Cardiac ventricle fibroblast (primary cell): ENCODE data around the gene NUBP1. TPM values are rescaled to one million over a fixed set of nuclear protein-coding genes. Genes with fewer than 3 reads are reported as not detected.

Source experiments
- total RNA-seq: library from RNA; depleted of rRNA; stranded (reverse); fragments of >200 nt; gene quantifications from 2 replicates; pipeline ENCODE4 v1.2.3, GENCODE V29; 2015

Gene NUBP1
- total RNA-seq = 15.3 and 18.6 TPM in 2 replicates

DNA sequence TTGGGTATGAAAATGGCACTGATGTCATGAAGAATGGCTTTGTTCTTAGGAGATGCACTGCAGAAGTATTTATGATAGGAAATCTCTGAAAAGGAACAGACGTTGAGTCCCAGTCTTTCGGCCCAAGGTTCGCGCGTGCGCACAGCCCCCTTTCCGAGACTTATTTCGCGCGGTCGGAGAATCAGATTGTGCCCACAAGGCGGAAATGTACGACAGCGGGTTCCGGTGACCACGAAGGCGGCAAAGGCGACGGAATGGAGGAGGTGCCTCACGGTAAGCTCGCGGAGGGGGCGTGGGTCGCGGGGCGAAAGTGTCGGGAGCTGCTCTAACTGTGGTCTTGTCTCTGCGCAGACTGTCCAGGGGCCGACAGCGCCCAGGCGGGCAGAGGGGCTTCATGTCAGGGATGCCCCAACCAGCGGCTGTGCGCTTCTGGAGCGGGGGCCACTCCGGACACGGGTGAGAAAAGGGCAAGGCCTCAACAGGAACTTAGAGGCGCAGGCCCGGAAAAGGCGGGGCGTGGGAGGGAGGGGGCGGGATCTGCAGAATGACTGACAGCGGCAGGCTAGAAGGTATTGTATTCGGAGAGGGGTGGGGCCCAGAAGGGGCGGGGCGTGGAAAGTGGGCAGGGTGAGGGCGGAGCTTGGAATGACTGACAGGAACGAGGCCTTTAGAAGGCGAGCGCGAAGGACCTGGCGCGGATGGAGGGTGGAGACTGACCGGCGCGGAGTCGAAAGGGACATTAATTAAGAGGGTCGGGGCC, at the start of gene NUBP1:
Gene NUBP1, plus strand, starts transcription at position 233 of the 760 bp plus-strand sequence. Its CDS starts 22 bp downstream, at position 255.

DNA sequence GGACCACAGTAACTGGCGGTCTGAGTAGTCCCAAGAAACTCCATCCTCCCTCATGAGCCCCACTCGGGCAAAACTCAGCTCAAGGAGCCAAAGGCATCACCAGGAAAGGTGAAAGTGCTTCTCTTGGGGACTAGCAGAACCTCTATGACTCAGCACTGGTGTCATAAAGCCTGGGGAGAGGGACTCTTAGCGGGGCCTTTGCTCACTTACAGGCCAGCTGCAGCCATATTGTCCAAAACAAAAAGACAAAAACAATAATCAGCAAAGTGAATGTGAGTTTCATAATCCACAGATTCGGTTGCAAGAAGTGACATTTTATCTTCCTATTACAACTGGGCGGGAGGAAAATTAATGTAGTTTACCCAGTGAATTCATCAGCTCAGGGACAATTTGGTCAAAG, 48.8 kb upstream of the NUBP1 start, which contains the start of gene TEKT5:
Gene TEKT5, minus strand, starts transcription at position 101 of the 400 bp plus-strand sequence. Its CDS starts 57 bp downstream, at position 44.

DNA sequence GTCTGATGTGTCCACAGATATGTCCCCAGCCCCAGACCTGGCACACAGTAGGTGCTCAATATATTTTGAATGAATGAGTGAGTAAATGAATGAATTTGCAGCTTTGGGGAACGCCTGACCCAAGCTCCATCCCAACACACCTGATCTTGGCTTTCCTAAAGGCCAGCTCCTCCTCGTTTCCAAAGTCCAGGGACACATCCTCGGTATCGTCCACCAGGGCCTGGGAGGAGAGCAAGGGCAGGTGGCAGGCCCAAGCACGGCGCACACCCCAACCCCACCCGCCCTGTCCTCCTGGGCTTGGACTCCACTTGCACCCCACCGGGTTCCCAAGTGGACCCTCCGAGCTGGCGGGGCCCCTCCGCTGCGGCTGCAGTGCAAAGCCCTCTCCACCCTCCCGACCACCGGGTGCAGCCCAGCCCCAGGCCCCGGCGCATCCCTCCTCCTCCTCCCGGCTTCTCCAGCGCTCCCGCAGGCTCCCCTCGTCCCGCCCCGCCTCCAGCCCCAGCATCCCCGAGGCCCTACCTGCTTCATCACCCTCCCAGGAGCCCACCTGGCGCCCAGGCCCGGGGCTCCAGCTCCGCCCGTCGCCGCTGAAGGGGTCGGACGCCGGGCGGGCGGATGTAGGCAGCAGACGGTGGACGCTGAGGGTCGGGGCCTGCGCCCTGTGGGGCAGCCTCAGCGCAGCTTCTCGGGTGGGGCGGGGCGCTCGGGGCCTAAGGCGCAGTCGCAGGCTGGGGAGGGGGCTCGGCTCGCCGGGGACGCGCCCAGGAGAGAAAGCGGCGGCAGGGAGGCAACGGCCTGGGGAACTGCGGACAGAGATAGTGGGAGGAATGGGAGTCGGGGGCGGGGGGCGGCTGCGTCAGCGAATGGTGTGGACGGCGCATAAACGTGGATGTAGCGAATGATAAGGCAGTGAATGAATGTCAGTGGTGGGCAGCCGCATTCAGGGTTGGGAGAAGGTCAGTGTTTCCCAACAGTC, 74.6 kb downstream of the NUBP1 start, which contains the start of gene TVP23A:
Gene TVP23A, minus strand, starts transcription at position 832 of the 979 bp plus-strand sequence. Its CDS starts 301 bp downstream, at position 531.

Other genes starting within 250 kb of the NUBP1 start
- 12.9 and 13.4 TPM in 2 replicates for gene EMP2, start 163.2 kb upstream of the NUBP1 start, total RNA-seq
- gene TEKT5, start 48.9 kb upstream of the NUBP1 start, total RNA-seq = not detected in 2 replicates
- gene TVP23A, start 75.0 kb downstream of the NUBP1 start, total RNA-seq = 1.2 TPM in 1 of 2 replicates, not detected in the other
- 0.19 and 1.9 TPM in 2 replicates for gene CIITA, start 133.4 kb downstream of the NUBP1 start, total RNA-seq
- 80.1 and 90.1 TPM in 2 replicates for gene DEXI, start 198.6 kb downstream of the NUBP1 start, total RNA-seq
- 13.2 and 19.4 TPM in 2 replicates for gene CLEC16A, start 200.7 kb downstream of the NUBP1 start, total RNA-seq